CD4-positive, alpha-beta T cell treated with Interleukin-15 for 1 hour (primary cell): ENCODE data around the gene UGT1A9.

ENCODE experiments used
- DNase-seq: peaks from one replicate; pipeline ENCODE4 v3.0.0-alpha.2; 2020

The UGT1A9 gene

GRCh38 chr2:233819884-233820773 lies 148.4 kb downstream of the UGT1A9 start:
- no peak for DNase-seq

DNA sequence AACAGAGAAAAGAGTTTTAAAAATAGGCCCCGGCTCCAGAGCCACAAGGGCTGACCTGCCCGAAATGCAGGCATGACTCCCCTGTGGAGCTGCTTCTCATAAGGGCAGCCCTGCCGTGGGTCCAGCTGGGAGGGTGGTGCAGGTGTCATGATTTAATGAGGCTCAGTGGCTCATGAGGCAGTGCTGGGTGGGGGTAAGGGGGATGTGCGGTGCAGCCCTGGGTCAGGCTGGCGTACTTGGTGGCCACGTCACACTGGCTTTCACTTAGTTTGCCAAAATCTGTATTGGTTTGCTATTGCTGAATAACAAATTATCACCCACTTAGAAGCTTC lies 149.0 kb downstream of the UGT1A9 start:
- no peak for DNase-seq

- no peak for DNase-seq
These were observed 149.5 kb downstream of the UGT1A9 start for GRCh38 chr2:233821196-233821595.

DNA sequence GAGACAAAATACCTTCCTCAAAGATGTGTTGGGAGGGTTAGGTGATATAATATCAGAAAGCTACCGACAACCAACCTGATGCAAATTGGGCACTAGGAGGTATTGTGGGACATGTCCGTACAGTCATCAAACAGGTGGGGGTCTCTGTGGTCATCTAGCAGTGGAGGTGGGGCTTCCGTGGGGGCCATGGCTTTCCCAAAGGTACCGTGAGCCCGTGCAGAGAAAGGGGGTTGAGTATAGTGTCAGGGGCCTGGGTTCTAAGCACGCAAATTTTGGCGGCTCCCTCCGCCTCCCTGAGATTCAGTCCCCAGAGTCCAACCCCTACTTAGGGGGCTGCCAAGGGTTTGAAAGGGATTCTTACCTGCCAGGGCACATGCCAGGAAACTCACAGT lies 150.0 kb downstream of the UGT1A9 start:
- DNase-seq: no peak

GRCh38 chr2:233822101-233822771 lies 150.5 kb downstream of the UGT1A9 start:
- DNase-seq: no peak
